HG02943 (cell line): Measurements from ENCODE around the gene AQP6.
"Not testable (repeated sequence)": the region's sequence is repeated elsewhere in the genome, so short reads cannot be mapped to it uniquely, and the experiment has no call there.

ENCODE experiments used
- ATAC-seq: cut with Tn5 transposase; IDR thresholded peaks from one replicate; pipeline ENCODE4 v1.9.1; 2021; ENCODE audit warnings: mild to moderate bottlenecking, low read depth, moderate library complexity; ENCODE audit not compliant: unreplicated experiment

AQP6 gene

GRCh38 chr12:49987625-49988303 is 15.0 kb downstream of the AQP6 start:
- no peak for ATAC-seq

- not testable (repeated sequence) for ATAC-seq
These were observed 16.7 kb downstream of the AQP6 start for GRCh38 chr12:49989400-49989799.

DNA sequence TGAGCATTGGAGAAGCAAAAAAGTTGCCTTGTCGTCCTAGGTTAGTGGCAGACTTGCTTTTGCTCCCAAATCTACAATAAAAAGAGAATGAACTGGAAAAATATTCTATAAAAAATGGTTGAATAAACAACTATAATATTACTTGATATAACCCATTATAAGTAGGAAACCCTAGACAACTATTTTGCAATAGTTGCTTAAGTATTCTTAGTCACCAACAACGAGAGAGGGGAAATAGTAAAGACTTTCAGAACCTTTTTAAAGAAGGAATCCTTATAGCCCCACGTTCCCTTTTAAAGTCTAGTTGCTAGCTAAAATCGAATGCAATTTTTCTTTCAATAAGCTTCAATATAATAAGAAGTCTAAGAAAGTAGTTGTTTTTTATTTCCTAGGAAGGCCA is 17.5 kb downstream of the AQP6 start:
- ATAC-seq = no peak

GRCh38 chr12:49998453-49998852 is 25.7 kb downstream of the AQP6 start:
- ATAC-seq = no peak

DNA sequence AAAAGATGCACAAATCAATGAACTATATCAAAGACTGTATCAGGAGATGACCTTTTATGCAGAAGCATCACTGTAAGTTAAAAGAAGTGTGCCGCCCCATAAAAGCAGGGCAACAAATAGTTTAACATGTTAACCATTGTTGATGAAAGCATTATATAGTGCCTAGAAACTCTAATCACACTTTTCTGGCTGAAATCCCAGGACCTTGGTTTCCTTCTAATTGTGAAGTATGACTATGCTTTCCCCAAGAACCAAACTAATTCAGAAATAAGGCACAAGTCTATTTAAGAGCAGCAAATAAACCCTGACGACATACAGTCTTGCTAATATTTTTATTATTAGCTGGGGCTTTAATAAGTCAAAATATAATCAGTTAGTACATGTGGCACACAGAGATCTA is 30.8 kb downstream of the AQP6 start:
- no peak for ATAC-seq

DNA sequence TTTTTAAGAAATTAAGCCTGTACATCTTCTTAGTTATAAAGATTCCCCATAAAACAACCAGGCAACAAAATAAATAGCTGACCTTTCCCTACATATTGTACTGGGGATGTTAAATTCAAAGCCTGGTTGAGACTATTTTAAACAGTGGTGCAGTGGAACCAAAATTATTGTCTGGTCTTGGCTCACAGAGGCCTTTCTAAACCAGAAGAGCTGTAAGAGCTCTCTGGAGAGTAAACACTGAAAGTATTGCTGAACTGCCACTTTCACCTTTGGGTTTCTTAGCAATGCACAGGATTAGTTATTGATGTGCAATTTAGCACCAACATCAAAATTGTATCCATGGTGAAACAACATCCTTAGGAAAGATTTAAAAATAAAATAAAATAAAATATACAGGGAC is 31.9 kb downstream of the AQP6 start:
- ATAC-seq = no peak

DNA sequence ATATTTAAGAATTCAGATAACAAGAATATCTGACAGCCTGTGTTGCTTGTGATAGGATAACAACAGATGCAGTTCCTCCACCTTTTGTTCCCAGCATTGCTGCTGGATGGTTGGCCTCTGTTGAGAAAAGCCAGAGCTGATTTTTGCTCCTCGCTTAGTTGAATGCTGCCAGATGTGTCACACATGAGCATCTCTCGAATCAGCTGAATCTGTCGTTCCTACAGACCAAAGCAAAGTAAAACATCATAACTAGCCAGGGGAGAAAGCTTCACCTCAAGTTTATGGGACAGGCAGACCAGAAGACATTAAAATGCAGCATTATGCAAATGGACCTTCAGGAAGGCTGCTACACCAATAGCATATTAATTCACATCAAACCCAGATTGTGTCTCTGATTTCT is 32.4 kb downstream of the AQP6 start:
- no peak for ATAC-seq

DNA sequence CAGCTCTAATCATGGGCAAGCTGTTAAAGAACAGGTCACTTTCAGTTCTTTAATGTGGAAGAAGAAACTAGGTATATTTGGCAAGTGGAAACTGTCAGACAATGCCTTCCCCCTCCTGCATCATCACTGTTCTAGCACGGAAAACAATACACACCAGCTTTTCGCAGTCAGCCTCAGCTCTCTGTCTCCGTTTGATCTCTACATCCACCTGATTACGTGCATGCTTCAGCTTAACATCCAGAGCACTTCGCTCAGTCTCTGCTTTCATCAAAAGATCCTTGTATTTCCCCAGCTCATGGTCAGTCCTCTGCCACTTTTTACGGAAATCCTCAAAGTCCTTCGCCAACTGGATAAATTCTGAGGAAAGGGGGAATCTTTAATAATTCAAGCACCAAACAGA is 33.5 kb downstream of the AQP6 start:
- no peak for ATAC-seq

DNA sequence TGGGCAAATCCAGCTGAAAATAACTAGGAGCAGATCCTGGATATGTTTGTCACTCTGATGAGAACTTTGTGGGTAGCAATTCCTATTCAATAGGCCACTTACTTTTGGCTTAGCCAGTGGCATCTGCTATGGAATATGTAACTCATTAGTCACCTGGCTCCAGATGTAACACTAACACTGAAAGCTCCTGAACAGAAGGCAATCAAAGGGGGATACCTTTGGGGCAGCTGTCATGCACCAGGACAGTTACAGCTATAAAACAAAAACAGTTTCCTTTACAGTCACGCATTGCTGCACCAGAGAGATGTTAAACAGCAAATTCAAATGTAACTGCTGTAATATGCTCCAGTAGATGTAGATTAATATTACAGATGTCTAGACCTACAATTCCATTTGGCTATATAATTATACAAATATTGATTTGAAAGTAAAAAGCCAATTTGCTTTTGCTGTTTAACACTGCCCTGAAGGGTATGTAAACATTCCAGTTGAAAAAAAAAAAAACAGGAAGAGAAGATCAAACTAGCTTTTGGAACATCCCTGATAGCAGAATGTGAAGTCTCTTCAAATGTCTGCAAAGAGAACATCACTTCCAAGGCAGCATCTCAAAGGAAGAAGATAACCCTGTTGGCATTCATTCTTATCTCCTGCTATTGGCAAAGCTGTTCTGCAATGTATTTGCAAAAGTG is 34.2 kb downstream of the AQP6 start:
- no peak for ATAC-seq

- no peak for ATAC-seq
These were observed 40.8 kb downstream of the AQP6 start for GRCh38 chr12:50013361-50014147.

DNA sequence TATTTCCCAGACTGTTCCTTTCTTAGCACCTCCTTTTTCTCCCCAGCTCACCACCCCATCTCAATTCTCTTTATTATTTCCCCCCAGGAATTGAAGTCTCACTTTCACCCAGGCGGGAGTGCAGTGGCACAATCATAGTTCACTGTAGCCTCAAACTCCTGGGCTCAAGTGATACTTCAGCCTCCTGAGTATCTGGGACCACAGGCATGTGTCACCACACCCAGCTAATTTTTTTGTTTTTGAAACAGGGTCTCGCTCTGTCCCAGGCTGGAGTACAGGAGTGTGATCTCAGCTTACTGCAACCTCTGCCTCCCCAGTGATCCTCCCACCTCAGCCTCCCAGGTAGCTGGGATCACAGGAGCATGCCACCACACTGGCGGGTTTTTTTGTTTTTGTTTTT is 41.6 kb downstream of the AQP6 start:
- no peak for ATAC-seq

DNA sequence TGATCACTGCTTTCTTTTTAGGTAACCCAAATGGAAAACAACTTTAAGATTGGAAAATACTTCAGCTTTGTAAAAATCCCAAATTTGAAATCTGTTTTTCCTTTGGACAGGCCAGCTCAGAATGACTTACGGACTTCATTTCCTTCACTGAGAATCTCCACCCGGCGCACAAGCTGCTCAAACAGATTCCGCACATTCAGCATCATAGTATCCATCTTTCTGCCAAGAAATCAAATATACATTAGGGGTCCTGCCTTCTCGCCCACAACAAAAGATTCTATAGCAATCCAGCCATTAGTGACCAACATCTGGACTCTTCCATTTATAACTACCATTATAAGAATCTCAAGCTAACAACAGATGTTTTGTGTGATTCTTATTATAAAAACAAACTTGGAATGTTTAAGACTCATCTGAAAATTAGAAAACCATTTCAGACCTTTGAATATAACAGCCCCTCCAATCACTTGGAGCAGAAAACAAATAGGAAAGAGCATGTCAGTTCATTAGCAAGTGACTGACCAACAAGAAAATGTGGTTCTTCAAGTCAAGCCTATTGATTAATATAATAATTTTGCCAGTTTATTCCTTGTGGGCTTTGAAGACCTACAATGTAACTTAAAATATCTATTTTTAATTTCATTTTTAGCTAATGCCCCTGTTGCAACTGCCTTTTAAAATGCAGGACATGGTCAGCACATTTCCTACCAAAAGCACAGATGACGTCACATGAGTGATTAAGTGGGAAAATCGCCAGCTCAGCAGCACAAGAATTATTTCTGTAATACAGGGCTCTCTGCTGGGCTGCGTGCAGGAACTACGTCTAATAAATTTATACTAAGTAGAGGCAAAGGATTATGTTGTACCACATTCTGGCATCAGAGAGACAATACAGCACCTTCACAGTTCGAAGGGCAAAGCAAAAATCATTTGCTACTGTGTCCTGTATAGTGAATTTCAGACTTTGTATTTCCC is 44.0 kb downstream of the AQP6 start:
- ATAC-seq = no peak

DNA sequence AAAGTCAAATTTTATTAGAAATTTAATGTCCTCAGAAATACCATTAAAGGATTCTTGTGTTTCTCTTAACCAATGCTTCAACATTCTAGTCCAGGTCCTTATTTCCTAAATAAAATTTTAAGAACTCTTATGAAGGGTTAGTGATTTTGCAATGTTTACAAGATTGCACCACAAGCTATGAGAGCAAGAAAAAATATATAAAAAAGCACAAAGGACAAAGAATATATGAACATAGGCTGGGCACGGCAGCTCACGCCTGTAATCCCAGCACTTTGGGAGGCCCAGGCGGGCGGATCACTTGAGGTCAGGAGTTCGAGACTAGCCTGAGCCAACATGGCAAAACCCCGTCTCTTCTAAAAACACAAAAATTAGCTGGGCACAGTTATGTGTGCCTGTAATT is 44.9 kb downstream of the AQP6 start:
- no peak for ATAC-seq

DNA sequence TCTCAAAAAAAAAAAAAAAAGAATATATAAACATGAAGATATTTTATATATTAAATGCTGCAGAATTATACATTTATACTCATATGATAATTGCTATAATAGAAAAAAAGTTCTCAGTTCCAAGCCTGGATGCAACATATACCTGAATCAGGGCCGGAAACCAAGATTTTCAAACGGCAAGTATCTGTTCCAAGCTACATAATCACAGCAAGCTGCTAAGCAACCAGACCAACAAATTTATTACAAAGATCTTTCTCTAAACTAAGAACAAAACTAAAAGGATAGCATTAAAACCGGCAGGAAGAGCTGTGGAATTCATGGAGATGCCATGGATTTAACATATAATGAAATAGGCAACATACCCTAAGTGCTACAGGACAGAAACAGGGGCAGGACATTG is 45.4 kb downstream of the AQP6 start:
- ATAC-seq = no peak

GRCh38 chr12:50018968-50019367 is 46.2 kb downstream of the AQP6 start:
- ATAC-seq = no peak

GRCh38 chr12:50019524-50019923 is 46.8 kb downstream of the AQP6 start:
- no peak for ATAC-seq

DNA sequence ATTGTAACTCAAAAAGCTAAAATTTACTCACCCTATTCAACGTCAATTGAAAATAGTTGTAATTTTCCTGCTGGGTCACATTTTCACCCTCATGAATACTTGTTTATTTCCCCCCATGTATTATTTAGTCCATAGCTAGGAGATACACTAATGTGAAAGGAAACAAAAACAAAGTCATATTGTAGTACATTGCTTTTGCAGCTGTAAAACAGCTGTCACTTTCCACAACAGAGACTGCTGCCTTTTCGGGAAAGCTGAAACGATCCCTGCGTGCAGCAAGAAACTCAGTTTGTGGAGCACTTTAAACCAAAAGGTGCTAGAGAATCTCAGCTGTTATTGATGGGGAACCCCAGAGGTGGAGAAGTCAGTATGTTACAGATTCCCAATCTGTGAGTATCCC is 48.3 kb downstream of the AQP6 start:
- ATAC-seq = no peak

DNA sequence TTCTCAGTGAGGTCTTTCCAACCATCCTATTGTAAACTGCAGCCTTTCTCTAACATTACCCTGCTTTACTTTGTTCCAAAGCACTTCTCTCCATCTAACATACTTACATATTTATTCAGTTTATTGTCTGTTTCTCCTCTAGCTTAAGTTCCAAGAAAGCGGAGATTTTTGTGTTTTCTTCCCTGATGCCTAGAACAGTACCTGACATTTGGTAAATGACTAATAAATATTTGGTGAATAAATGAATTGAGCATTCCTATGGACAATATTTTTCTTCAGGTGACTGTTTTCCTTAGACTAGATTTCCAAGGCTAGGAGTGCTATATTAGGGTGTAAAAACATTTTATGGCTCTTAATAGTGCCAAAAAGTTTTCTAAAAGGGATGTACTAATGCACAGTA is 50.2 kb downstream of the AQP6 start:
- ATAC-seq = no peak

GRCh38 chr12:50024227-50024626 is 51.5 kb downstream of the AQP6 start:
- ATAC-seq = no peak

DNA sequence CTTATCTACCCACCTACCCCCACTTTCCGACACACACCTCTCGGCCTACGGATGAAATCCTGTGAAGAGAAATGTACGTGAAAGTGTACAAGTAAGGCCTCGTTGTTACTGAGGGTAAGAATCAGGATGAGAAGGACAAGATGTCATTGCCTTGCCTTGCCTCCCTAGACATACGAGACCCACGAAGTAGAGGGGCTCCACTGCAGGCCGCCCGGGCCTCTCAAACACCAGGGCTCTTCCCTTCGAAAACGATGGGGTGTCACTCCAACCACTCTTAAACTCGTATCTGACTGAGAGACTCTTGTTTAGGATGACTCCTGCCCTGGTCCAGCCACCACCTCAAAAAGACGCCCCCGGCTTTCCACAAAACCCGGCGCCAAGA is 52.0 kb downstream of the AQP6 start:
- ATAC-seq = peak; percentile 23
